KBM-7 (cell line): Measurements from ENCODE around the gene CXXC1.
A peak's percentile ranks its signal among the peaks of the same experiment; 100 is the strongest.
"Not testable (repeated sequence)": the region's sequence is repeated elsewhere in the genome, so short reads cannot be mapped to it uniquely, and the experiment has no call there.

ENCODE experiments used
- DNase-seq: peaks from one replicate; pipeline ENCODE4 v3.0.0-alpha.2; 2015
- in situ Hi-C: fragments of 300-500 bp; cut with MboI; formaldehyde crosslinking; loops from 2 replicates; pipeline ENCODE4 v1.14.3; 2020; ENCODE audit warnings: low sequenced_read_pairs, low pct_unique_long_range_greater_than_20kb, mixed read lengths

Gene CXXC1

GRCh38 chr18:50299626-50300388 lies 12.3 kb upstream of the CXXC1 start:
- in situ Hi-C loops: no loop called here
- no peak for DNase-seq

GRCh38 chr18:50298443-50299284 lies 11.2 kb upstream of the CXXC1 start:
- no peak for DNase-seq
- in situ Hi-C loops: no loop called here

- in situ Hi-C loops: no loop called here
- peak; percentile 80 for DNase-seq
These were observed 10.3 kb upstream of the CXXC1 start for GRCh38 chr18:50297621-50298442.

- in situ Hi-C loops: no loop called here
- DNase-seq: no peak
These were observed 5.5 kb upstream of the CXXC1 start for GRCh38 chr18:50293039-50293438.

- in situ Hi-C loops: no loop called here
- DNase-seq: no peak
These were observed 1.6 kb upstream of the CXXC1 start for GRCh38 chr18:50289108-50289443.

- DNase-seq, in situ Hi-C loops: not testable (repeated sequence)
These were observed 1.0 kb upstream of the CXXC1 start for GRCh38 chr18:50288348-50289107.

- in situ Hi-C loops: no loop called here
- DNase-seq: no peak
These were observed 458 bp downstream of the CXXC1 start for GRCh38 chr18:50287028-50287440.

- in situ Hi-C loops: no loop called here
- DNase-seq: no peak
These were observed 983 bp downstream of the CXXC1 start for GRCh38 chr18:50286391-50287027.

- DNase-seq: no peak
- in situ Hi-C loops: no loop called here
These were observed 1.7 kb downstream of the CXXC1 start for GRCh38 chr18:50285631-50286321.

GRCh38 chr18:50285071-50285470 lies 2.4 kb downstream of the CXXC1 start:
- no peak for DNase-seq
- in situ Hi-C loops: no loop called here

GRCh38 chr18:50284255-50284885 lies 3.1 kb downstream of the CXXC1 start:
- DNase-seq: no peak
- in situ Hi-C loops: no loop called here

GRCh38 chr18:50283469-50284209 lies 3.9 kb downstream of the CXXC1 start:
- in situ Hi-C loops: no loop called here
- DNase-seq: no peak

- in situ Hi-C loops: no loop called here
- DNase-seq: no peak
These were observed 4.8 kb downstream of the CXXC1 start for GRCh38 chr18:50282521-50283335.

GRCh38 chr18:50281972-50282520 lies 5.4 kb downstream of the CXXC1 start:
- in situ Hi-C loops: no loop called here
- DNase-seq: no peak

GRCh38 chr18:50281295-50281971 lies 6.1 kb downstream of the CXXC1 start, which contains the start of gene MBD1:
Gene MBD1 (minus strand): TSS chr18:50281523. CDS start chr18:50279992, 1,531 bp downstream.
- in situ Hi-C loops: no loop called here

More at GRCh38 chr18:50281295-50281971, 6.1 kb downstream of the CXXC1 start, which contains the start of gene MBD1:
- peak; percentile 97 for DNase-seq
